T-cell (primary cell): ENCODE measurements around the gene SMARCB1. TPM values are rescaled to one million over a fixed set of nuclear protein-coding genes. Genes with fewer than 3 reads are reported as not detected.

Source experiments
- ATAC-seq, 4 experiments: fragments of 200-7000 bp in 3 of 4; fragments of 150-1000 bp in 1 of 4; cut with Tn5 transposase; replicated peaks in 1 of 4; 1 replicate in 3 of 4; 2 replicates in 1 of 4; pipeline ENCODE4 v1.10.0; 2021; ENCODE audit warnings: moderate library complexity in 3 of 4, mild to moderate bottlenecking in 2 of 4, moderate number of reproducible peaks in 1 of 4
- CTCF ChIA-PET, 2 donors: fragments of 300-600 bp; sonication (Branson Sonifier 250); formaldehyde crosslinking; loops; one replicate each; lab custom pipeline; 2022; ENCODE audit warnings: antibody characterized with exemption in 2 of 2; lab: Charles Lee
- POLR2A ChIA-PET, 2 donors: fragments of 300-600 bp; sonication (Branson Sonifier 250); formaldehyde crosslinking; loops; one replicate each; lab custom pipeline; 2022; ENCODE audit warnings: antibody characterized with exemption in 2 of 2; lab: Charles Lee
- DNase-seq, 35 experiments: peaks; one replicate each; pipeline versions ENCODE4 v3.0.0 to v3.0.0-alpha.2; 2013 to 2023
- H3K27ac ChIP-seq: one replicate; pipeline ENCODE4 v1.5.1; 2013; ENCODE audit warnings: low read length
- H3K27me3 ChIP-seq, 2 experiments: replicated peaks in 1 of 2; 1 replicate in 1 of 2; 2 replicates in 1 of 2; pipeline versions ENCODE4 v1.6.1 to v1.7.0; 2013; ENCODE audit warnings: low read length in 1 of 2, mixed read lengths in 1 of 2; ENCODE audit not compliant: control insufficient read depth in 2 of 2, insufficient read depth in 2 of 2; ENCODE audit errors: extremely low read depth in 1 of 2
- H3K36me3 ChIP-seq, 2 donors: 1 replicate in 1 of 2; 2 replicates in 1 of 2; pipeline versions ENCODE4 v1.6.1 to v1.7.0; 2013; ENCODE audit warnings: low read length in 1 of 2; ENCODE audit not compliant: control insufficient read depth in 2 of 2, insufficient read depth in 1 of 2; ENCODE audit errors: extremely low read depth in 1 of 2
- H3K4me1 ChIP-seq, 2 experiments: 1 replicate in 1 of 2; 2 replicates in 1 of 2; pipeline versions ENCODE4 v1.6.1 to v1.7.0; 2013; ENCODE audit warnings: low read length in 2 of 2, mixed read lengths in 1 of 2; ENCODE audit not compliant: insufficient read depth in 2 of 2, control insufficient read depth in 1 of 2; ENCODE audit errors: extremely low read depth in 1 of 2
- H3K4me3 ChIP-seq, 2 donors: 1 replicate in 1 of 2; 2 replicates in 1 of 2; pipeline versions ENCODE4 v1.5.1 to v1.7.0; 2013; ENCODE audit warnings: mild to moderate bottlenecking in 2 of 2, low read length in 1 of 2, moderate library complexity in 1 of 2; ENCODE audit not compliant: control insufficient read depth in 1 of 2; ENCODE audit errors: extremely low read depth in 1 of 2
- H3K9me3 ChIP-seq: 2 replicates; pipeline ENCODE4 v1.7.0; 2013
- H3K27ac Mint-ChIP-seq, 2 donors: one replicate each; pipeline ENCODE4 v1.8.0; 2020 to 2021; ENCODE audit warnings: mild to moderate bottlenecking in 2 of 2, mixed read lengths in 2 of 2
- H3K27me3 Mint-ChIP-seq, 2 donors: one replicate each; pipeline ENCODE4 v1.8.0; 2021 to 2022; ENCODE audit warnings: mixed read lengths in 2 of 2
- H3K36me3 Mint-ChIP-seq: one replicate; pipeline ENCODE4 v1.8.0; 2021; ENCODE audit warnings: mixed read lengths
- H3K4me1 Mint-ChIP-seq, 3 donors: one replicate each; pipeline ENCODE4 v1.8.0; 2020 to 2022; ENCODE audit warnings: mixed read lengths in 3 of 3, mild to moderate bottlenecking in 1 of 3
- H3K4me3 Mint-ChIP-seq, 3 donors: one replicate each; pipeline ENCODE4 v1.8.0; 2020 to 2022; ENCODE audit warnings: mild to moderate bottlenecking in 3 of 3, mixed read lengths in 3 of 3, moderate library complexity in 3 of 3
- H3K9me3 Mint-ChIP-seq, 3 donors: one replicate each; pipeline ENCODE4 v1.8.0; 2020 to 2022; ENCODE audit warnings: mixed read lengths in 3 of 3
- WGBS: methylation state at CpG from one replicate; pipeline ENCODE4 v1.1.5; 2013; ENCODE audit warnings: missing lambda C conversion rate; ENCODE audit not compliant: insufficient coverage; 5-methylcytosine and 5-hydroxymethylcytosine counted together
- total RNA-seq, 35 experiments: library from RNA in 6 of 35; stranded (reverse) in 6 of 35; fragments of 120-200 nt in 1 of 35; gene quantifications; one replicate each; pipeline versions ENCODE4 v1.2.1 to v1.2.4 and lab custom pipeline; 2013 to 2026

The SMARCB1 gene
- total RNA-seq, 5 donors from 2014 or later (not counting 1 experiment from before 2014, with no cell fraction given) = 50.2 to 57.7 (median 54.3) TPM

GRCh38 chr22:23772649-23773473 lies 13.9 kb upstream of the SMARCB1 start, which contains the start of gene MMP11:
TSS of gene MMP11 (plus strand) at chr22:23772849. CDS start at chr22:23772871, 22 bp downstream.
- Mint-ChIP-seq H3K9me3 (no peaks in the 10 kb centered on the region), H3K27ac (no peak within 1 kb of the TSS), H3K27me3 (no peaks in the 10 kb centered on the region), H3K4me1 (peaks cover 18 to 31% (median 31%) of the 10 kb centered on the region in 3 donors), H3K36me3 (no peaks in the 10 kb centered on the region), H3K4me3 (peak within 1 kb of the TSS; percentile 61 to 64 (median 64))
- WGBS = 12% methylated on average over 69 of the region's 79 CpGs
- ATAC-seq = peak; percentile 68 to 80 (median 71)
- Histone ChIP-seq H3K4me1 (peaks cover 11 to 39% of the 10 kb centered on the region in 2 experiments), H3K27me3 (peaks cover 0 to 17% of the 10 kb centered on the region in 2 experiments), H3K27ac (no peak within 1 kb of the TSS), H3K4me3 (peak within 1 kb of the TSS; percentile 37 to 40), H3K9me3 (no peaks in the 10 kb centered on the region), H3K36me3 (no peaks in the 10 kb centered on the region)
- CTCF ChIA-PET = no interaction called here
- POLR2A ChIA-PET = no interaction called here
- peak in 26 of 35 experiments; percentile 25 to 68 (median 46) for DNase-seq

- Mint-ChIP-seq H3K27me3 (no peaks in the 10 kb centered on the region), H3K9me3 (no peaks in the 10 kb centered on the region), H3K4me1 (peaks cover 16 to 31% (median 30%) of the 10 kb centered on the region in 3 donors), H3K36me3 (no peaks in the 10 kb centered on the region), H3K4me3 (peak overlapping the region; percentile 9 to 62 (median 47)), H3K27ac (no peak overlapping the region)
- CTCF ChIA-PET = no interaction called here
- DNase-seq (no peak), ATAC-seq (no peak)
- Histone ChIP-seq H3K4me1 (peaks cover 8 to 32% of the 10 kb centered on the region in 2 experiments), H3K27ac (no peak overlapping the region), H3K9me3 (no peaks in the 10 kb centered on the region), H3K27me3 (peaks cover 0 to 17% of the 10 kb centered on the region in 2 experiments), H3K36me3 (no peaks in the 10 kb centered on the region), H3K4me3 (peak overlapping the region in 1 of 2 donors; percentile 36)
- POLR2A ChIA-PET = no interaction called here
- WGBS = 94% methylated on average over 7 of the region's 7 CpGs
These were observed 13.2 kb upstream of the SMARCB1 start for GRCh38 chr22:23773483-23774113.

- no peaks in the 10 kb centered on the region for H3K27me3 Mint-ChIP-seq
- no peak overlapping the region for H3K27ac ChIP-seq
- H3K27me3 ChIP-seq = peaks cover 0 to 12% of the 10 kb centered on the region in 2 experiments
- POLR2A ChIA-PET = no interaction called here
- peak overlapping the region in 1 of 3 donors; percentile 31 for H3K4me3 Mint-ChIP-seq
- 85% methylated on average over 6 of the region's 12 CpGs for WGBS
- peaks cover 8 to 30% of the 10 kb centered on the region in 2 experiments for H3K4me1 ChIP-seq
- no peaks in the 10 kb centered on the region for H3K9me3 ChIP-seq
- ATAC-seq = no peak
- H3K27ac Mint-ChIP-seq = no peak overlapping the region
- peaks cover 16 to 31% (median 29%) of the 10 kb centered on the region in 3 donors for H3K4me1 Mint-ChIP-seq
- H3K4me3 ChIP-seq = no peak overlapping the region
- CTCF ChIA-PET = no interaction called here
- no peaks in the 10 kb centered on the region for H3K36me3 ChIP-seq
- DNase-seq = no peak
- H3K9me3 Mint-ChIP-seq = no peaks in the 10 kb centered on the region
- no peaks in the 10 kb centered on the region for H3K36me3 Mint-ChIP-seq
These were observed 12.4 kb upstream of the SMARCB1 start for GRCh38 chr22:23774114-23774921.

- Mint-ChIP-seq H3K27me3 (no peaks in the 10 kb centered on the region), H3K27ac (no peak overlapping the region), H3K4me3 (peak overlapping the region in 1 of 3 donors; percentile 31), H3K9me3 (no peaks in the 10 kb centered on the region), H3K4me1 (peaks cover 16 to 31% (median 25%) of the 10 kb centered on the region in 3 donors), H3K36me3 (no peaks in the 10 kb centered on the region)
- peaks cover 8 to 30% of the 10 kb centered on the region in 2 experiments for H3K4me1 ChIP-seq
- ATAC-seq = no peak
- ChIA-PET POLR2A (no interaction called here), CTCF (interaction anchor here in 1 of 2 donors (0.6 kb wide), 1 partner anchor 32 kb away, joined by 3 read pairs; no protein-coding TSS in a partner anchor)
- H3K36me3 ChIP-seq = no peaks in the 10 kb centered on the region
- H3K4me3 ChIP-seq = no peak overlapping the region
- no peak overlapping the region for H3K27ac ChIP-seq
- no peak for DNase-seq
- WGBS = no CpG with 5 or more reads among the region's 2 CpGs
- peaks cover 0 to 9% of the 10 kb centered on the region in 2 experiments for H3K27me3 ChIP-seq
- no peaks in the 10 kb centered on the region for H3K9me3 ChIP-seq
These were observed 11.8 kb upstream of the SMARCB1 start for GRCh38 chr22:23774922-23775436.

GRCh38 chr22:23775779-23776375 lies 10.9 kb upstream of the SMARCB1 start:
- Histone ChIP-seq H3K4me1 (peaks cover 8 to 23% of the 10 kb centered on the region in 2 experiments), H3K27ac (no peak overlapping the region), H3K4me3 (no peak overlapping the region), H3K36me3 (peaks cover 0 to 3% of the 10 kb centered on the region in 2 donors), H3K27me3 (peaks cover 0 to 9% of the 10 kb centered on the region in 2 experiments), H3K9me3 (no peaks in the 10 kb centered on the region)
- CTCF ChIA-PET = no interaction called here
- POLR2A ChIA-PET = no interaction called here
- peaks cover 16 to 26% (median 22%) of the 10 kb centered on the region in 3 donors for H3K4me1 Mint-ChIP-seq
- H3K4me3 Mint-ChIP-seq = no peak overlapping the region
- H3K36me3 Mint-ChIP-seq = no peaks in the 10 kb centered on the region
- DNase-seq = no peak
- no peaks in the 10 kb centered on the region for H3K9me3 Mint-ChIP-seq
- H3K27me3 Mint-ChIP-seq = no peaks in the 10 kb centered on the region
- 83% methylated on average over 3 of the region's 3 CpGs for WGBS
- H3K27ac Mint-ChIP-seq = no peak overlapping the region
- ATAC-seq = no peak
